Body of pancreas (tissue), 4 donors: ENCODE results near the gene EEFSEC.

ENCODE experiments used
- POLR2A ChIP-seq, 3 donors: fragments of 450-650 bp; IDR thresholded peaks; one replicate each; pipeline ENCODE4 v1.6.1; 2016; ENCODE audit warnings: antibody characterized with exemption in 3 of 3, mild to moderate bottlenecking in 2 of 3
- TF ChIP-seq, protein P1 (sequence below), 7 experiments: fragments of 450-650 bp in 4 of 7; fragments of 200-600 bp in 3 of 7; sonication (generic) in 3 of 7; IDR thresholded peaks; one replicate each; pipeline ENCODE4 v1.5.1; 2016 to 2019; ENCODE audit warnings: antibody characterized with exemption in 7 of 7

DNA sequence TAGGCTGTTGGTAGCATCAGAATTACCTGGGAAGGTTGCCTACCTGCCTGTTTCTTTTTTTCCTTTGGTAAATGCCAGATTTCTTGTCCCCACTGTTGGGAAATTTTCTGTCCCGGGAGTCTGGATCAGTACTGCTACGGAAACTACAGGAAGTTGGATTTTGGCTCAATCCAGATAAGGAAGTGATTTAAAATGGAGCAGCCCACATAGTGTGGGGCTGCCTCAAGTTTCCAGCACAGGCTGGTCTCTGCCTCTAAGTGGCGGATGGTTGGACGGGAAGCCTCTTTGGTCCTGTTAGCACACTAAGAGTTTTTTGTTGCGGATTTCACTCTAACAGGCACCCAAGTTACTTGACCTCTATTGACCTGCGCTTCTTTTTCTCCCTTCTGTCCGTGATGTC is 54.7 kb downstream of the EEFSEC start:
- TF ChIP-seq, protein P1, sequence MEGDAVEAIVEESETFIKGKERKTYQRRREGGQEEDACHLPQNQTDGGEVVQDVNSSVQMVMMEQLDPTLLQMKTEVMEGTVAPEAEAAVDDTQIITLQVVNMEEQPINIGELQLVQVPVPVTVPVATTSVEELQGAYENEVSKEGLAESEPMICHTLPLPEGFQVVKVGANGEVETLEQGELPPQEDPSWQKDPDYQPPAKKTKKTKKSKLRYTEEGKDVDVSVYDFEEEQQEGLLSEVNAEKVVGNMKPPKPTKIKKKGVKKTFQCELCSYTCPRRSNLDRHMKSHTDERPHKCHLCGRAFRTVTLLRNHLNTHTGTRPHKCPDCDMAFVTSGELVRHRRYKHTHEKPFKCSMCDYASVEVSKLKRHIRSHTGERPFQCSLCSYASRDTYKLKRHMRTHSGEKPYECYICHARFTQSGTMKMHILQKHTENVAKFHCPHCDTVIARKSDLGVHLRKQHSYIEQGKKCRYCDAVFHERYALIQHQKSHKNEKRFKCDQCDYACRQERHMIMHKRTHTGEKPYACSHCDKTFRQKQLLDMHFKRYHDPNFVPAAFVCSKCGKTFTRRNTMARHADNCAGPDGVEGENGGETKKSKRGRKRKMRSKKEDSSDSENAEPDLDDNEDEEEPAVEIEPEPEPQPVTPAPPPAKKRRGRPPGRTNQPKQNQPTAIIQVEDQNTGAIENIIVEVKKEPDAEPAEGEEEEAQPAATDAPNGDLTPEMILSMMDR (IDR thresholded peaks at IDR 0.05): no peak
- no peak for TF ChIP-seq POLR2A (IDR thresholded peaks at IDR 0.05)
